ENCODE results near the gene COA7. TPM values are rescaled to one million over a fixed set of nuclear protein-coding genes. Genes with fewer than 3 reads are reported as not detected.

The COA7 gene
- total and polyA plus RNA-seq, 2 of the 4 experiments (the other 2 are of a cell fraction), result 9.3 to 20.3 TPM

- Histone ChIP-seq H3K4me1 (ENCODE audit: control insufficient read depth, insufficient read depth, low read length) (no peaks in the 10 kb centered on the region), H2AK5ac (ENCODE audit: low read depth, low read length) (no peak overlapping the region)
Observed at GRCh38 chr1:52686830-52687229, 11.3 kb downstream of the COA7 start.

More at GRCh38 chr1:52686830-52687229, 11.3 kb downstream of the COA7 start:
- Histone ChIP-seq H2BK15ac (ENCODE audit: low read depth, low read length) (no peak overlapping the region), H3K9me3 (ENCODE audit: control insufficient read depth, insufficient read depth, low read length) (no peaks in the 10 kb centered on the region), H3K9ac (ENCODE audit: low read depth, low read length) (no peak overlapping the region), H3K36me3 (ENCODE audit: control insufficient read depth, insufficient read depth, low read length) (peaks cover 14% of the 10 kb centered on the region), H3K27me3 (ENCODE audit: control insufficient read depth, insufficient read depth, low read length) (no peaks in the 10 kb centered on the region), H4K8ac (ENCODE audit: low read depth in 2 of 2, low read length in 2 of 2) (no peak overlapping the region), H3K79me1 (ENCODE audit: low read depth in 1 of 2, low read length in 2 of 2) (peaks cover 0 to 8% of the 10 kb centered on the region in 2 experiments; a peak in 3 of 4 replicates), H4K91ac (ENCODE audit: insufficient read depth, low read depth, low read length) (no peak overlapping the region), H3K4ac (ENCODE audit: low read depth, low read length) (no peak overlapping the region), H2AK9ac (replicated peaks; ENCODE audit: low read depth, low read length, poor library complexity) (no peak overlapping the region), H3K4me2 (ENCODE audit: low read depth, low read length) (no peak overlapping the region), H3K4me3 (ENCODE audit: insufficient read depth, low read depth, low read length) (no peak overlapping the region), H3K14ac (replicated peaks; ENCODE audit: low read depth, low read length) (no peak overlapping the region), H2BK5ac (ENCODE audit: low read depth, low read length, poor library complexity, severe bottlenecking) (no peak overlapping the region), H4K20me1 (ENCODE audit: insufficient read depth, low read length) (no peaks in the 10 kb centered on the region), H3K23ac (ENCODE audit: low read depth, low read length) (no peak overlapping the region), H3K27ac (ENCODE audit: insufficient read depth, low read length) (no peak overlapping the region), H2BK120ac (ENCODE audit: low read depth, low read length) (no peak overlapping the region), H3K56ac (ENCODE audit: extremely low read depth, insufficient read depth, low read length) (no peak overlapping the region), H4K5ac (ENCODE audit: low read depth, low read length) (no peak overlapping the region), H2BK20ac (ENCODE audit: low read depth, low read length) (no peak overlapping the region), H3K9me1 (ENCODE audit: insufficient read depth, low read length) (no peaks in the 10 kb centered on the region), H2AFZ (replicated peaks; ENCODE audit: low read length, poor library complexity) (no peak overlapping the region), H3K18ac (ENCODE audit: low read depth, low read length) (no peak overlapping the region)
- dilution Hi-C loops (cut with HindIII; ENCODE audit: low sequenced_read_pairs, unreplicated experiment), result no loop called here
- 100% methylated on average over 1 of the region's 5 CpGs; no CpG with 5 or more reads in 1 of the 2 experiments for WGBS, 2 experiments (ENCODE audit: extremely low coverage in 2 of 2, insufficient read length in 1 of 2)
- DNase-seq (no peak), ATAC-seq (ENCODE audit: low read depth) (no peak)
- ChIA-PET POLR2A (ENCODE audit: unreplicated experiment) (no interaction called here), CTCF (interaction anchor here (0.6 to 1.7 kb wide), 7 partner anchors 10 to 356 kb away, joined by 3 to 4 read pairs (median 3); no protein-coding TSS in a partner anchor)
- no TSS peak for BruUV-seq (replicated peaks)
- no peak for TF ChIP-seq MXI1 (IDR thresholded peaks at IDR 0.05; ENCODE audit: borderline replicate concordance, low read depth, low read length)
- no peak for TF ChIP-seq CHD1 (IDR thresholded peaks at IDR 0.05; ENCODE audit: low read depth, low read length)
- TF ChIP-seq BHLHE40 (IDR thresholded peaks at IDR 0.05; ENCODE audit: low read depth, low read length), result no peak
- TF ChIP-seq FOS (IDR thresholded peaks at IDR 0.05; ENCODE audit: low read depth, low read length), result no peak
- TF ChIP-seq POLR2A (IDR thresholded peaks at IDR 0.05; ENCODE audit: low read depth, low read length), result no peak
- TF ChIP-seq RCOR1 (IDR thresholded peaks at IDR 0.05; ENCODE audit: insufficient replicate concordance, low read length), result no peak
- no peak for TF ChIP-seq CEBPB (IDR thresholded peaks at IDR 0.05; ENCODE audit: low read depth, low read length)
- no peak for TF ChIP-seq NFE2L2 (IDR thresholded peaks at IDR 0.05; ENCODE audit: low read depth, low read length)
- TF ChIP-seq USF2 (IDR thresholded peaks at IDR 0.05; ENCODE audit: low read depth, low read length), result no peak
- no peak for TF ChIP-seq SMC3 (IDR thresholded peaks at IDR 0.05; ENCODE audit: low read depth, low read length)
- no peak for TF ChIP-seq ELK1 (IDR thresholded peaks at IDR 0.05; ENCODE audit: borderline replicate concordance, low read depth, low read length)
- no peak for TF ChIP-seq MAFK (IDR thresholded peaks at IDR 0.05; ENCODE audit: low read depth, low read length)
- TF ChIP-seq RFX5 (IDR thresholded peaks at IDR 0.05; ENCODE audit: low read depth, low read length), result no peak
- in situ Hi-C loops (cut with MboI; ENCODE audit: low sequenced_read_pairs), result loop anchor here (10.0 kb wide), 1 partner anchor 282 kb away; the partner anchor contains the start of genes ORC1 and PRPF38A
- intact Hi-C loops (cut with micrococcal nuclease), result loop anchor here (1.0 to 5.0 kb wide), 5 partner anchors 135 to 560 kb away; partner anchors contain the start of genes CC2D1B, ORC1 and PRPF38A
